Hepatocyte (in vitro differentiated cells): ENCODE results near the gene DDC.

Experiments used
- EZH2 ChIP-seq: fragments of 200-600 bp; sonication (generic); IDR thresholded peaks from 2 replicates; pipeline ENCODE4 v1.6.1; 2016; ENCODE audit warnings: antibody characterized with exemption, mild to moderate bottlenecking, borderline replicate concordance
- EZH2phosphoT487 ChIP-seq: fragments of 200-600 bp; sonication (generic); IDR thresholded peaks from one replicate; pipeline ENCODE4 v1.6.1; 2018; ENCODE audit warnings: antibody characterized with exemption, mild to moderate bottlenecking, low read depth, moderate library complexity; ENCODE audit not compliant: unreplicated experiment, severe bottlenecking
- TF ChIP-seq, protein P1 (sequence below): fragments of 200-600 bp; sonication (generic); IDR thresholded peaks from 2 replicates; pipeline ENCODE4 v1.5.1; 2016; ENCODE audit warnings: antibody characterized with exemption, mild to moderate bottlenecking; ENCODE audit not compliant: poor library complexity

DNA sequence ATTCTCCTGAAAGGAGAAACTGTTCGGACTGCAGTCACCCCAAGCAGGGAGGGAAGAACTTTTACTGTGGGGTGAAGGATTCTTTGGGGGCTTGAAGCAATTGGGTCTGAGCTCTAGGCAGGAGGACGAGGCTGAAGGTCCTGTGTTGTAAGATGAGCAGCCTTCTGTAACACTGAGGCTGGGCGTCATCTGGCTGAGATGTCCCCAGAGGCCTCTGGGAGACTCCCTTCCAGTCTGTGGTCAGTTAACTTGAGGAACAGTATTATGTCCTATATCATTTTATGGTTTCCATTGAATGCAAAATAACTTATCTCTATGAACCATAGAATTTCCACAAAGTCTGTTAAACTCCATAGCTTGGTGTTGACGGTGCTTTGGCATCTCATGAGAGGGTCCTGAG lies 141.3 kb downstream of the DDC start:
- TF ChIP-seq, protein P1, sequence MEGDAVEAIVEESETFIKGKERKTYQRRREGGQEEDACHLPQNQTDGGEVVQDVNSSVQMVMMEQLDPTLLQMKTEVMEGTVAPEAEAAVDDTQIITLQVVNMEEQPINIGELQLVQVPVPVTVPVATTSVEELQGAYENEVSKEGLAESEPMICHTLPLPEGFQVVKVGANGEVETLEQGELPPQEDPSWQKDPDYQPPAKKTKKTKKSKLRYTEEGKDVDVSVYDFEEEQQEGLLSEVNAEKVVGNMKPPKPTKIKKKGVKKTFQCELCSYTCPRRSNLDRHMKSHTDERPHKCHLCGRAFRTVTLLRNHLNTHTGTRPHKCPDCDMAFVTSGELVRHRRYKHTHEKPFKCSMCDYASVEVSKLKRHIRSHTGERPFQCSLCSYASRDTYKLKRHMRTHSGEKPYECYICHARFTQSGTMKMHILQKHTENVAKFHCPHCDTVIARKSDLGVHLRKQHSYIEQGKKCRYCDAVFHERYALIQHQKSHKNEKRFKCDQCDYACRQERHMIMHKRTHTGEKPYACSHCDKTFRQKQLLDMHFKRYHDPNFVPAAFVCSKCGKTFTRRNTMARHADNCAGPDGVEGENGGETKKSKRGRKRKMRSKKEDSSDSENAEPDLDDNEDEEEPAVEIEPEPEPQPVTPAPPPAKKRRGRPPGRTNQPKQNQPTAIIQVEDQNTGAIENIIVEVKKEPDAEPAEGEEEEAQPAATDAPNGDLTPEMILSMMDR, result no peak
- no peak for TF ChIP-seq EZH2
- no peak for TF ChIP-seq EZH2phosphoT487
